ENCODE measurements around the gene WSB2.
A peak's percentile ranks its signal among the peaks of the same experiment; 100 is the strongest.

The WSB2 gene

GRCh38 chr12:117998719-117999118, 62.3 kb downstream of the WSB2 start:
- Histone ChIP-seq H3K27me3 (no peaks in the 10 kb centered on the region), H3K4me1 (no peaks in the 10 kb centered on the region), H3K9me3 (replicated peaks in 1 of 11) (peaks cover 0 to 26% (median 15%) of the 10 kb centered on the region in 11 experiments; a peak in 19 of 22 replicates), H3K4me3 (no peak overlapping the region), H3K27ac (no peak overlapping the region), H3K4me2 (no peak overlapping the region), H3K9ac (no peak overlapping the region), H3K36me3 (no peaks in the 10 kb centered on the region), H4K20me1 (no peaks in the 10 kb centered on the region)
- TF ChIP-seq Cebpa-rat (IDR thresholded peaks at IDR 0.05), result no peak

DNA sequence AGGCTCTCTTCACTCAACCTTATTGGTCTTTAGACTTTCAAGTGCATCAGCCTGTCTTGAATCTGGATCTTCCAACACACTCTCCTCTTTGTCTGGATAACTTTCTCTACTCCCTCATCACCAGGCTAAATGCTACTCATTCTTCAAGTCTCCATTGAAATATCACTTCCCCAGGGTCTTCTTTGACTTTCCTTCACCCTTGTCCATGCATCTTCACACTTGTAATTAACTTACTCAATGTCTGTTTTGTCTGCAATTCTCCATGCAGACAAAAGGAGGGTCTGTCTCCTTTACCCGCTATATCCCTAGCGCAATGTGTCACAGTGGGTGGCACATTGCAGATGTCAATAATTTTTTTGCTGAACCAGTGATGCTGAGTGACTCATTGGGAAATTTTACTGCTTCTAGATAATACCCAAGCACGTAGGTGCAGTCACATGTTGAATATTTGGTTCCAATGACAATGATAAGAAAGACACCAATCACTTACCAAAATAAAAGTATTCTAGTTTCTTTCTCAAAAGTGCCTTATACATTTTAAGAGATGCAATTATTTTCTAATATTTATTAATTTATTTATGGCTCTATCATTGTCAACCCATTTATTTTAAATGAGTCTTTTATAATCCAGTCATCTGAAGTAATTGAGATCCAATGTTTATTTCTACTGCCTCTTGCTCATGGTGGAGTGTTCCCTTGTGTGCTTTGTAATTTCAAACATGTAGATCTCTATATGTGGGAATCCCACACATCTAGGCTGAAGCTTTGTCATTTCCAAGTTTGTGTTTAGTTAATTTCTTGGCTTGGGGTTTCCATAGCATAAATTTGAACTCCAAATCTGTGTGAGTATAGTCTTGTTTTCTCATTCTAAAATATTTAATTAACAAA, 66.2 kb downstream of the WSB2 start:
- no peaks in the 10 kb centered on the region for H3K4me1 ChIP-seq
- no peak overlapping the region for H3K4me2 ChIP-seq
- H4K20me1 ChIP-seq, result no peaks in the 10 kb centered on the region
- TF ChIP-seq Cebpa-rat (IDR thresholded peaks at IDR 0.05), result no peak
- H3K27ac ChIP-seq, result no peak overlapping the region
- no peaks in the 10 kb centered on the region for H3K27me3 ChIP-seq
- peaks cover 0 to 17% (median 8%) of the 10 kb centered on the region in 11 experiments; a peak in 18 of 22 replicates for H3K9me3 ChIP-seq (replicated peaks in 1 of 11)
- no peak overlapping the region for H3K4me3 ChIP-seq
- no peak overlapping the region for H3K9ac ChIP-seq
- H3K36me3 ChIP-seq, result no peaks in the 10 kb centered on the region

DNA sequence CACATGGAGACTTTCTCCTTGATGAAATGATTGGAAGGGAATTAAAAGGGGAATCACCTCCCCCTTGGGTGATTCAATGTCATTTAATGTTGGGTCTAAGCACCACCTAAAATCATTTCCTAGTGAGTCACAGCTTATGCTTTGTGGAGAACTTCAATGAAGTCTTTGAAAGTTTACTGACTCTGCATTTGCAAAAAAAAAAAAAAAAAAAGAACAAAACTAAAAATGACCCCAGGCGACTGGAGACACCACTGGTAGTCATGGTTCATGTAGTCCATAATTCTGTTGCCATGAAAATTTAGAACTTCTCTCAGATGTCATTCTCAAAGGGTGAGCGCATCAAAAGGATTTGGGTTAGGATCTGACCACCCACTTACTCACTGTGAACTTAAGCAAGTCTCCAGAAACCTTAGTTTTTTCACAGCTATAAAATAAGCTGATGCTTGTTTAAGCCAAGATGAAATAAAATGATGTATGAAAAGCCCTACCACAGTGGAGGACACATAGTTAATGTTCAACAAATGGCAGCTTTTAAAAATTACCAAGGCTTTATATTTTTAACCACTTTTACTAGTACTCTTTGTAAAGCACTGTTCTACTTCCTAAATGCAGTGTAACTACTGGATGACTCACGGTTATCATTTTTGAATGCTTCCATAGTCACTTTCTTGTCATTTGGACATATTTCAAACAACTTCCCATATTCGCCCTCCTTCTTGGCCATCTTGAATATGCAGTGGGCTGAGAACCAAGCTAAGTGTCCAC, 74.1 kb downstream of the WSB2 start:
- H3K4me3 ChIP-seq, result no peak overlapping the region
- H3K9me3 ChIP-seq (replicated peaks in 1 of 11), result peaks cover 0 to 6% (median 0%) of the 10 kb centered on the region in 11 experiments; a peak in 7 of 22 replicates
- H4K20me1 ChIP-seq, result no peaks in the 10 kb centered on the region
- no peaks in the 10 kb centered on the region for H3K27me3 ChIP-seq
- peaks cover 22 to 37% (median 31%) of the 10 kb centered on the region in 10 experiments for H3K4me1 ChIP-seq
- H3K36me3 ChIP-seq, result no peaks in the 10 kb centered on the region
- peak overlapping the region; percentile 21 to 76 (median 52); a peak in 21 of 22 replicates for H3K4me2 ChIP-seq
- peak overlapping the region in 2 of 11 experiments; percentile 6 to 40; a peak in 2 of 22 replicates for H3K9ac ChIP-seq
- peak overlapping the region in 3 of 11 experiments; percentile 11 to 73 (median 46); a peak in 4 of 22 replicates for H3K27ac ChIP-seq
- no peak for TF ChIP-seq Cebpa-rat (IDR thresholded peaks at IDR 0.05)

DNA sequence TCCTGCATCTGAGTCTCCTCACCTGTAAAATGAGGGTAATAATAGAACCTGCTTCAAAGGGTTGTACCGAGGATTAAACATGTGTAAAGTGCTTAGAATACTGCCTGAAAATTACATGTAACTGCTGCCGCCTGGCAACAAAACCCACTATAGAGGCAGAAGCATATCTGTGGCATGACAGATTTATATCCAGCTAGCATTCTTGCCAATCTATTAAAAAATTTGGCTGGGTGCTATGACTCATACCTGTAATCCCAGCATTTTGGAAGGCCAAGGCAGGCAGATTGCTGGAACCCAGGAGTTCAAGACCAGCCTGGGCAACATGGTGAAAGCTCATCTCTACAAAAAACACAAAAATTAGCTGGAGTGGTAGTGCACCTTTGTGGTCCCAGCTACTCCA, 75.8 kb downstream of the WSB2 start:
- Histone ChIP-seq H3K9me3 (replicated peaks in 1 of 11) (peaks cover 0 to 6% (median 0%) of the 10 kb centered on the region in 11 experiments; a peak in 7 of 22 replicates), H3K4me3 (no peak overlapping the region), H4K20me1 (no peaks in the 10 kb centered on the region), H3K4me2 (peak overlapping the region in 9 of 11 experiments; percentile 2 to 76 (median 52); a peak in 13 of 22 replicates), H3K4me1 (peaks cover 22 to 37% (median 31%) of the 10 kb centered on the region in 10 experiments), H3K27me3 (no peaks in the 10 kb centered on the region), H3K9ac (no peak overlapping the region), H3K36me3 (no peaks in the 10 kb centered on the region), H3K27ac (no peak overlapping the region)
- TF ChIP-seq Cebpa-rat (IDR thresholded peaks at IDR 0.05), result no peak
